GM10266 (cell line): ENCODE results near the gene SLITRK2.

ENCODE experiments used
- DNase-seq: peaks from one replicate; pipeline ENCODE4 v3.0.0; 2012; ENCODE audit errors: extremely low spot score
- CTCF ChIP-seq: IDR thresholded peaks from 2 replicates; pipeline ENCODE4 v1.5.1; 2012; ENCODE audit warnings: mild to moderate bottlenecking, low read depth; ENCODE audit not compliant: control insufficient read depth, insufficient read depth; ENCODE audit errors: missing control alignments

SLITRK2 gene

GRCh38 chrX:145826466-145826865 is 8.8 kb downstream of the SLITRK2 start:
- TF ChIP-seq CTCF: no peak
- DNase-seq: no peak

- DNase-seq: no peak
- no peak for TF ChIP-seq CTCF
Measured at GRCh38 chrX:145832796-145833195, 15.2 kb downstream of the SLITRK2 start.

GRCh38 chrX:145840531-145840930 is 22.9 kb downstream of the SLITRK2 start:
- TF ChIP-seq CTCF: no peak
- DNase-seq: no peak

GRCh38 chrX:145843146-145843904 is 25.7 kb downstream of the SLITRK2 start:
- no peak for TF ChIP-seq CTCF
- no peak for DNase-seq

- no peak for TF ChIP-seq CTCF
- DNase-seq: no peak
Measured at GRCh38 chrX:145844886-145845285, 27.3 kb downstream of the SLITRK2 start.

- TF ChIP-seq CTCF: no peak
- no peak for DNase-seq
Measured at GRCh38 chrX:145848448-145848847, 30.8 kb downstream of the SLITRK2 start.

- no peak for DNase-seq
- TF ChIP-seq CTCF: no peak
Measured at GRCh38 chrX:145848857-145849256, 31.2 kb downstream of the SLITRK2 start.
